HFF-Myc (cell line): ENCODE results near the gene TPSB2.
"Not testable (repeated sequence)": the region's sequence is repeated elsewhere in the genome, so short reads cannot be mapped to it uniquely, and the experiment has no call there.

Experiments used
- DNase-seq: peaks from one replicate; pipeline ENCODE4 v3.0.0-alpha.2; 2011; ENCODE audit warnings: low read depth; ENCODE audit errors: extremely low read depth
- H3K4me3 ChIP-seq: replicated peaks from 2 replicates; pipeline ENCODE4 v1.5.1; 2011; ENCODE audit warnings: low read depth, mild to moderate bottlenecking, control low read depth, low read length
- TF ChIP-seq, protein P1 (sequence below): IDR thresholded peaks from 2 replicates; pipeline ENCODE4 v1.5.1; 2012; ENCODE audit warnings: mild to moderate bottlenecking, low read depth, low read length, control low read depth; ENCODE audit errors: missing control alignments

TPSB2 gene

GRCh38 chr16:1230084-1230470 is at the start of gene TPSB2:
TSS of gene TPSB2 (minus strand) at chr16:1230184. CDS start at chr16:1229951, 233 bp downstream.
- H3K4me3 ChIP-seq, DNase-seq: not testable (repeated sequence)

DNA sequence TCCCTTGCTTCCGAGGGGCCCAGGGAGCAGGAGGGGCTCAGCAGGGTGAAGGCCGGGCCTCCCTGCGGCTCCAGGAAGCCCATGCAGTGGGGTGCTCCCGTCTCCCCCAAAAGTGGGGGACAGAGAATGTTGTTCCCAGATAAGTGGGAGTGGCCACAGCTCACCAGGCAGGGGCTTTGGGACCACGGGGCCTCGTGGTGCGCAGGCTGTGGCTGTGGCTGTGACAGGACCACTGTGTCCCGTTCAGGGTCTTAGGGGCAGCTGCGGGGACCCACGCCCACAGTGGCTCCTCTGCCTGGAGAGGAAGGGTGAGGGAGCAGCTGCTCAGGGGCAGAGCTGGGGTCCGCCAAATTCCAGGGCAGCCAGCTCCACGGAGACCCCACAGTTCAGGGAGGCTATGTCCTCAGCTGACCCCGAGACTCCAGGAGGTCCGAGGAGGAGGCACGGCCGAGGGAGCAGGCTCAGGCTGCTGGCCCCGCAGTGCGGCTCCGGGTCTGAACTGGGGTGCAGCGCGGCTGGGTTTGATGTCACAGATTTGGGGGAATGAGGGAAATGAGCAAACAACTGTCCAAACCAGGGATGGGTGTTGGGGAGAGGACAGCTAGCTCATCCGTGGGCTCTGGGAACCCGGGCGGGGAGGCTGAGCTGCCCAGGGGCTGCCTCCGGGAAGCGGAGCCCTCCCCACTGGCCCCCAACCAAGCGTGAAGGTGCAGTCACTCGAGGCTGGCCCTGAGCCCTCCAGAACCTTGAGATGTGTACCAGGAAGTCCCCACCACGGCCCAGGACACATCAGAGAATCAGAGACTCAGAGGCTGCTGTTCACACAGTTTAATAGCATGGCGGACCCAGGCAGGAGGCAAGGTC is 49.3 kb upstream of the TPSB2 start:
- no peak overlapping the region for H3K4me3 ChIP-seq
- TF ChIP-seq, protein P1, sequence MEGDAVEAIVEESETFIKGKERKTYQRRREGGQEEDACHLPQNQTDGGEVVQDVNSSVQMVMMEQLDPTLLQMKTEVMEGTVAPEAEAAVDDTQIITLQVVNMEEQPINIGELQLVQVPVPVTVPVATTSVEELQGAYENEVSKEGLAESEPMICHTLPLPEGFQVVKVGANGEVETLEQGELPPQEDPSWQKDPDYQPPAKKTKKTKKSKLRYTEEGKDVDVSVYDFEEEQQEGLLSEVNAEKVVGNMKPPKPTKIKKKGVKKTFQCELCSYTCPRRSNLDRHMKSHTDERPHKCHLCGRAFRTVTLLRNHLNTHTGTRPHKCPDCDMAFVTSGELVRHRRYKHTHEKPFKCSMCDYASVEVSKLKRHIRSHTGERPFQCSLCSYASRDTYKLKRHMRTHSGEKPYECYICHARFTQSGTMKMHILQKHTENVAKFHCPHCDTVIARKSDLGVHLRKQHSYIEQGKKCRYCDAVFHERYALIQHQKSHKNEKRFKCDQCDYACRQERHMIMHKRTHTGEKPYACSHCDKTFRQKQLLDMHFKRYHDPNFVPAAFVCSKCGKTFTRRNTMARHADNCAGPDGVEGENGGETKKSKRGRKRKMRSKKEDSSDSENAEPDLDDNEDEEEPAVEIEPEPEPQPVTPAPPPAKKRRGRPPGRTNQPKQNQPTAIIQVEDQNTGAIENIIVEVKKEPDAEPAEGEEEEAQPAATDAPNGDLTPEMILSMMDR, result no peak
- DNase-seq, result no peak

GRCh38 chr16:1278477-1278876 is 48.5 kb upstream of the TPSB2 start:
- no peak overlapping the region for H3K4me3 ChIP-seq
- TF ChIP-seq, protein P1, result no peak
- DNase-seq, result no peak

GRCh38 chr16:1277617-1278282 is 47.8 kb upstream of the TPSB2 start:
- no peak for DNase-seq
- H3K4me3 ChIP-seq, result no peak overlapping the region
- TF ChIP-seq, protein P1, result no peak

DNA sequence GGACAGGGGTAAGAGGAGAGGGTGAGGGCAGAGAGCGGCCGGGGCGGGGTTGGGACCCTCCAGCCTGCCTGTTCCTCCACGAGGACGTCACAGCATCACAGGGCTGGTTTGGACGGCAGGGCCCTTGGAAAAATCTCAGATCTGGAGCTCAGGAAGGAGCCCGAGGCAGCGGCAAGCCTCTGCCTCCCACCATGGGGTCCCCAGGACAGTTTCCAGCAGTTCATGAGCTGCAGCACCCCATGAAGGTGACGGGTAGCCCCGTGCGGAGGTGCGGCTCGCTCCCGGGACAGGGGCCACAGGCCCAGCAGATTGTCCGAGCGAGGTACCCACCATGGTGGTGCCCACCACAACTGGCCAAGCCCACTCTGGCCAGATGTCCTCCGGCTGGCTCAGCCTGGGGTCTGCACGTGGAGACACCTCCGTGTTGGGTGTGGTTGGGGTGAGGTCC is 47.2 kb upstream of the TPSB2 start:
- no peak for DNase-seq
- H3K4me3 ChIP-seq, result no peak overlapping the region
- TF ChIP-seq, protein P1, result no peak

GRCh38 chr16:1276580-1276878 is 46.5 kb upstream of the TPSB2 start:
- no peak overlapping the region for H3K4me3 ChIP-seq
- no peak for DNase-seq
- TF ChIP-seq, protein P1, result no peak

GRCh38 chr16:1275791-1276579 is 46.0 kb upstream of the TPSB2 start:
- DNase-seq, result no peak
- H3K4me3 ChIP-seq, result no peak overlapping the region
- TF ChIP-seq, protein P1, result no peak
